Measurements from ENCODE around the gene CDKN2AIP.
"Not testable (repeated sequence)": the region's sequence is repeated elsewhere in the genome, so short reads cannot be mapped to it uniquely, and the experiment has no call there.

CDKN2AIP gene

GRCh38 chr4:183413234-183414200 lies 30.9 kb upstream of the CDKN2AIP start:
- no peak for DNase-seq (ENCODE audit: low read depth)

GRCh38 chr4:183416879-183417755 lies 27.3 kb upstream of the CDKN2AIP start:
- DNase-seq (ENCODE audit: low read depth): no peak

- DNase-seq (ENCODE audit: low read depth): no peak
These were observed 21.3 kb upstream of the CDKN2AIP start for GRCh38 chr4:183422962-183423631.

GRCh38 chr4:183424109-183424744 lies 20.2 kb upstream of the CDKN2AIP start:
- no peak for DNase-seq (ENCODE audit: low read depth)

GRCh38 chr4:183426507-183426906 lies 17.9 kb upstream of the CDKN2AIP start:
- DNase-seq (ENCODE audit: low read depth): no peak

GRCh38 chr4:183429489-183429888 lies 14.9 kb upstream of the CDKN2AIP start:
- DNase-seq (ENCODE audit: low read depth): no peak

GRCh38 chr4:183430317-183430993 lies 14.0 kb upstream of the CDKN2AIP start:
- no peak for DNase-seq (ENCODE audit: low read depth)

- no peak for DNase-seq (ENCODE audit: low read depth)
These were observed 13.5 kb upstream of the CDKN2AIP start for GRCh38 chr4:183430994-183431347.

GRCh38 chr4:183431614-183432013 lies 12.8 kb upstream of the CDKN2AIP start:
- no peak for DNase-seq (ENCODE audit: low read depth)

GRCh38 chr4:183433183-183433582 lies 11.3 kb upstream of the CDKN2AIP start:
- DNase-seq (ENCODE audit: low read depth): not testable (repeated sequence)

- DNase-seq (ENCODE audit: low read depth): no peak
These were observed 10.2 kb upstream of the CDKN2AIP start for GRCh38 chr4:183434264-183434663.

GRCh38 chr4:183434666-183435190 lies 9.7 kb upstream of the CDKN2AIP start:
- DNase-seq (ENCODE audit: low read depth): no peak

- DNase-seq (ENCODE audit: low read depth): no peak
These were observed 8.6 kb upstream of the CDKN2AIP start for GRCh38 chr4:183435803-183436202.

- DNase-seq (ENCODE audit: low read depth): no peak
These were observed 8.0 kb upstream of the CDKN2AIP start for GRCh38 chr4:183436417-183436816.

GRCh38 chr4:183437452-183437851 lies 7.0 kb upstream of the CDKN2AIP start:
- DNase-seq (ENCODE audit: low read depth): no peak

- no peak for DNase-seq (ENCODE audit: low read depth)
These were observed 5.8 kb upstream of the CDKN2AIP start for GRCh38 chr4:183438458-183439113.

GRCh38 chr4:183441276-183441675 lies 3.2 kb upstream of the CDKN2AIP start:
- DNase-seq (ENCODE audit: low read depth): no peak

GRCh38 chr4:183443655-183444213 lies 702 bp upstream of the CDKN2AIP start:
- peak; percentile 26 for DNase-seq (ENCODE audit: low read depth)

- no peak for DNase-seq (ENCODE audit: low read depth)
These were observed 627 bp downstream of the CDKN2AIP start for GRCh38 chr4:183445097-183445428.

- no peak for DNase-seq (ENCODE audit: low read depth)
These were observed 3.2 kb downstream of the CDKN2AIP start for GRCh38 chr4:183447646-183448045.
